B cell (primary cell): ENCODE results near the gene TLR9.

Experiments
- CTCF ChIP-seq: fragments of 200-600 bp; IDR thresholded peaks from one replicate; pipeline ENCODE4 v1.8.0; 2022; ENCODE audit warnings: antibody characterized with exemption, mild to moderate bottlenecking
- EZH2 ChIP-seq: IDR thresholded peaks from 2 replicates; pipeline ENCODE4 v1.6.1; 2012; ENCODE audit warnings: borderline replicate concordance, low read depth, mild to moderate bottlenecking, moderate library complexity, low read length; ENCODE audit not compliant: insufficient read depth, poor library complexity, severe bottlenecking

GRCh38 chr3:52240886-52241370 is 15.5 kb upstream of the TLR9 start:
- no peak for TF ChIP-seq CTCF
- no peak for TF ChIP-seq EZH2
